ENCODE data around the gene BZW2.

- TF ChIP-seq CTCF (IDR thresholded peaks at IDR 0.05) = no peak
- no peak for TF ChIP-seq POLR2A (IDR thresholded peaks at IDR 0.05)
Measured at GRCh38 chr7:16743236-16743635, 97.3 kb downstream of the BZW2 start.
